Left ventricle myocardium inferior (tissue), 1 donor: ENCODE results near the gene ZBTB1. TPM values are rescaled to one million over a fixed set of nuclear protein-coding genes. Genes with fewer than 3 reads are reported as not detected.
"Not testable (repeated sequence)": the region's sequence is repeated elsewhere in the genome, so short reads cannot be mapped to it uniquely, and the experiment has no call there.

Experiments
- DNase-seq: peaks from one replicate; pipeline ENCODE4 v3.0.0-alpha.2; 2020
- H3K27ac ChIP-seq: fragments of 200-600 bp; replicated peaks from 2 replicates; pipeline ENCODE4 v1.8.0; 2021
- H3K27me3 ChIP-seq: fragments of 200-600 bp; 2 replicates; pipeline ENCODE4 v1.8.0; 2021; ENCODE audit warnings: low read depth
- H3K36me3 ChIP-seq: fragments of 200-600 bp; 2 replicates; pipeline ENCODE4 v1.8.0; 2021
- H3K4me1 ChIP-seq: fragments of 200-600 bp; 2 replicates; pipeline ENCODE4 v1.8.0; 2021
- H3K4me3 ChIP-seq: fragments of 200-600 bp; 2 replicates; pipeline ENCODE4 v1.8.0; 2021; ENCODE audit warnings: mild to moderate bottlenecking, moderate library complexity
- H3K9me3 ChIP-seq: fragments of 200-600 bp; replicated peaks from 2 replicates; pipeline ENCODE4 v1.8.0; 2021
- intact Hi-C: fragments of 100-400 bp; cut with micrococcal nuclease; formaldehyde crosslinking; loops from one replicate; pipeline ENCODE4 v1.11.0; 2022
- total RNA-seq: library from RNA; stranded (reverse); fragmentation: NEBNext Ultra II Directional; extraction: Animal tissue kit (Norgen Biotek cat#: 25700); gene quantifications from one replicate; pipeline ENCODE4 v1.2.1, GENCODE V29; 2021
- TF ChIP-seq, protein P1 (sequence below): fragments of 200-600 bp; IDR thresholded peaks from 2 replicates; pipeline ENCODE4 v1.8.0; 2021; ENCODE audit warnings: antibody characterized with exemption, mild to moderate bottlenecking, borderline replicate concordance
- donor health status: DM: no; HTN: yes; CAD: no; lungs with severe emphysema.

ZBTB1 gene
- total RNA-seq, 1 donor from 2014 or later = 25.9 TPM

DNA sequence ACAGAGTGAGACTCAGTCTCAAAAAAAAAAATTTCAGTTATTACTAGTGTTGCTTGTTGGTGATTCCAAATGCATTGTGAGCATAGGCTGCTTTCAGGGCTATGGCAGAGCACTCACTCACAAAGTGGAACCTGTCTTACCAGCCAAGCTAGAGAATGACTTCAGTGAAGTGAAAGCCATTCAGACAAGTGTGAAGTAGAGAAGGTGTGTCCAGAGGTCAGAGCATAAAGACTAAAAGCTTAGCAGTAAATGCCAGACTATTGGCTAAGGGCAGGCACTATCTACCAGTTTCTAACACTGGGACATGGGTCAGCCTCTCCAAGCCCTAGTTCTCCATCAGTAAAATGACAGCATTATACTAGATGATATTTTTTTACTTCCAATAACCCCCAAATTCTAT lies 57.9 kb downstream of the ZBTB1 start:
- Histone ChIP-seq H3K9me3 (no peaks in the 10 kb centered on the region), H3K27me3 (no peaks in the 10 kb centered on the region), H3K4me3 (no peak overlapping the region), H3K36me3 (no peaks in the 10 kb centered on the region), H3K4me1 (peaks cover 20% of the 10 kb centered on the region), H3K27ac (no peak overlapping the region)
- intact Hi-C loops = no loop called here
- no peak for DNase-seq
- TF ChIP-seq, protein P1, sequence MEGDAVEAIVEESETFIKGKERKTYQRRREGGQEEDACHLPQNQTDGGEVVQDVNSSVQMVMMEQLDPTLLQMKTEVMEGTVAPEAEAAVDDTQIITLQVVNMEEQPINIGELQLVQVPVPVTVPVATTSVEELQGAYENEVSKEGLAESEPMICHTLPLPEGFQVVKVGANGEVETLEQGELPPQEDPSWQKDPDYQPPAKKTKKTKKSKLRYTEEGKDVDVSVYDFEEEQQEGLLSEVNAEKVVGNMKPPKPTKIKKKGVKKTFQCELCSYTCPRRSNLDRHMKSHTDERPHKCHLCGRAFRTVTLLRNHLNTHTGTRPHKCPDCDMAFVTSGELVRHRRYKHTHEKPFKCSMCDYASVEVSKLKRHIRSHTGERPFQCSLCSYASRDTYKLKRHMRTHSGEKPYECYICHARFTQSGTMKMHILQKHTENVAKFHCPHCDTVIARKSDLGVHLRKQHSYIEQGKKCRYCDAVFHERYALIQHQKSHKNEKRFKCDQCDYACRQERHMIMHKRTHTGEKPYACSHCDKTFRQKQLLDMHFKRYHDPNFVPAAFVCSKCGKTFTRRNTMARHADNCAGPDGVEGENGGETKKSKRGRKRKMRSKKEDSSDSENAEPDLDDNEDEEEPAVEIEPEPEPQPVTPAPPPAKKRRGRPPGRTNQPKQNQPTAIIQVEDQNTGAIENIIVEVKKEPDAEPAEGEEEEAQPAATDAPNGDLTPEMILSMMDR = no peak

DNA sequence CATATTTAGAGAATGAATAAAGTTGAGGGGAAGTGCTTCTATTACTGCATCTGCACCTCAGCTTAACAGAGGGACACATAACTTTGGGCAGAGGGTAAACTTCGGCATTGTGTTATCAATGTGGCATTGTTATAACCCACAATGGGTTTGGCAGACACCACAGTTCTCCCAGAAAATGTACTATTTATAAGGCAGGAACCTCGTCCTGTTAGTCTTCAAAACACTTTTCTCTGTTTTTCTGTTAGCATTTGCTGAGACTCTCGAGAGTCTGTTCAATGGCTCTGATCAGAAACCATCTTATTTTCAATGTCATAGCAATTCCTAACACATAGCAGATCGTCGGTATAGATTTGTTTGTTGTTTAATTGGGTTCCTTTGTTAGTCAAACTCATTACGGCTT lies 59.1 kb downstream of the ZBTB1 start:
- Histone ChIP-seq H3K36me3 (no peaks in the 10 kb centered on the region), H3K4me3 (no peak overlapping the region), H3K27me3 (no peaks in the 10 kb centered on the region), H3K4me1 (peaks cover 27% of the 10 kb centered on the region), H3K9me3 (no peaks in the 10 kb centered on the region), H3K27ac (no peak overlapping the region)
- TF ChIP-seq, protein P1 = no peak
- DNase-seq = no peak
- intact Hi-C loops = no loop called here

DNA sequence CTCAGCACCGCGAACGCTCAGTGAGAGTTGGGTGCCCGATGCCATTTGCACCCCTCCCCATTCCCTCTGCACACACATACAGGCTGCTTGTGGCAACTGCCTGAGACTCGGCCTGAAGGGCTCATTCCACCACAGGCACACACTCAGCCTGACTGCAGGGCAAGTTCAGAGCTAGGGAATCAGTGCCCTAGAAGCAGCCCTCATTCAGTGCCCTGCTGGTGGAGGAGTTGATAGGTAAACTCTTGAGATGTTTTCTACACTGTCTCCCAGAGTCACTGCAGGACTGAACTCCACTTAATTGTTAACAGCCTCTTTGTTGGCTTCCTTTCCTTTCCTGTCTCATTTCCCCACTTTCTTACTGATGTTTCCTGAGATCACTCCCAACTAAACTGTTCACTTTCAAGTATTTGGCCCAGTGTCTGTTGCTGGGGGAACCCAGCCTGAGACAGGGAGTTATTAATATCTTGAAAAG lies 62.1 kb downstream of the ZBTB1 start:
- Histone ChIP-seq H3K4me1 (peaks cover 32% of the 10 kb centered on the region), H3K27me3 (no peaks in the 10 kb centered on the region), H3K4me3 (no peak overlapping the region), H3K27ac (peak overlapping the region; percentile 44), H3K9me3 (no peaks in the 10 kb centered on the region), H3K36me3 (no peaks in the 10 kb centered on the region)
- DNase-seq = no peak
- intact Hi-C loops = no loop called here
- TF ChIP-seq, protein P1 = no peak

GRCh38 chr14:64569138-64569631 lies 64.6 kb downstream of the ZBTB1 start:
- H3K36me3 ChIP-seq = no peaks in the 10 kb centered on the region
- no peak overlapping the region for H3K4me3 ChIP-seq
- H3K9me3 ChIP-seq = no peaks in the 10 kb centered on the region
- no peaks in the 10 kb centered on the region for H3K27me3 ChIP-seq
- DNase-seq = peak; percentile 58
- TF ChIP-seq, protein P1 = no peak
- intact Hi-C loops = no loop called here
- H3K4me1 ChIP-seq = peaks cover 38% of the 10 kb centered on the region
- H3K27ac ChIP-seq = peak overlapping the region; percentile 62

GRCh38 chr14:64569646-64570045 lies 65.1 kb downstream of the ZBTB1 start:
- peaks cover 38% of the 10 kb centered on the region for H3K4me1 ChIP-seq
- H3K36me3 ChIP-seq, DNase-seq, H3K27me3 ChIP-seq, intact Hi-C loops, H3K9me3 ChIP-seq, H3K4me3 ChIP-seq: not testable (repeated sequence)
- peak overlapping the region; percentile 62 for H3K27ac ChIP-seq

GRCh38 chr14:64572386-64573104 lies 68.0 kb downstream of the ZBTB1 start:
- Histone ChIP-seq H3K36me3 (no peaks in the 10 kb centered on the region), H3K4me1 (peaks cover 29% of the 10 kb centered on the region), H3K9me3 (no peaks in the 10 kb centered on the region), H3K27ac (peak overlapping the region; percentile 56), H3K4me3 (no peak overlapping the region), H3K27me3 (no peaks in the 10 kb centered on the region)
- TF ChIP-seq, protein P1 = no peak
- DNase-seq = no peak
- intact Hi-C loops = no loop called here
